Neutrophil (primary cell): ENCODE data around the gene ZNF518A.

Source experiments
- H3K27ac ChIP-seq: fragments of 200-600 bp; sonication (generic); 2 replicates; pipeline ENCODE4 v1.5.1; 2016; ENCODE audit warnings: mild to moderate bottlenecking, moderate library complexity
- H3K27me3 ChIP-seq: fragments of 200-600 bp; sonication (generic); 2 replicates; pipeline ENCODE4 v1.6.0; 2016; ENCODE audit warnings: mild to moderate bottlenecking
- H3K36me3 ChIP-seq: fragments of 200-600 bp; sonication (generic); 2 replicates; pipeline ENCODE4 v1.5.1; 2017
- H3K4me1 ChIP-seq, 2 experiments: fragments of 200-600 bp in 1 of 2; sonication (generic) in 1 of 2; 1 replicate in 1 of 2; 2 replicates in 1 of 2; pipeline versions ENCODE4 v1.5.1 to v1.6.1; 2013 to 2016; ENCODE audit warnings: low read depth in 1 of 2, low read length in 1 of 2, mild to moderate bottlenecking in 1 of 2, moderate library complexity in 1 of 2; ENCODE audit not compliant: control insufficient read depth in 1 of 2, insufficient read depth in 1 of 2
- H3K4me3 ChIP-seq, 2 experiments: fragments of 200-600 bp in 1 of 2; sonication (generic) in 1 of 2; 1 replicate in 1 of 2; 2 replicates in 1 of 2; pipeline ENCODE4 v1.5.1; 2013 to 2016; ENCODE audit warnings: low read depth in 1 of 2, low read length in 1 of 2, mild to moderate bottlenecking in 1 of 2, moderate library complexity in 1 of 2
- H3K9me3 ChIP-seq: fragments of 200-600 bp; sonication (generic); 2 replicates; pipeline ENCODE4 v1.5.1; 2016
- CTCF ChIP-seq: fragments of 200-600 bp; sonication (generic); IDR thresholded peaks from 2 replicates; pipeline ENCODE4 v1.5.1; 2016; ENCODE audit warnings: antibody characterized with exemption

ZNF518A gene

GRCh38 chr10:96136810-96137209 is 6.7 kb downstream of the ZNF518A start:
- no peak for TF ChIP-seq CTCF
- peaks cover 79% of the 10 kb centered on the region for H3K36me3 ChIP-seq
- H3K27me3 ChIP-seq: no peaks in the 10 kb centered on the region
- H3K4me3 ChIP-seq: no peak overlapping the region
- no peak overlapping the region for H3K27ac ChIP-seq
- H3K9me3 ChIP-seq: no peaks in the 10 kb centered on the region
- peaks cover 0 to 3% of the 10 kb centered on the region in 2 experiments for H3K4me1 ChIP-seq

GRCh38 chr10:96137567-96137966 is 7.5 kb downstream of the ZNF518A start:
- Histone ChIP-seq H3K27me3 (no peaks in the 10 kb centered on the region), H3K36me3 (peaks cover 81% of the 10 kb centered on the region), H3K4me1 (no peaks in the 10 kb centered on the region), H3K4me3 (no peak overlapping the region), H3K9me3 (no peaks in the 10 kb centered on the region), H3K27ac (no peak overlapping the region)
- no peak for TF ChIP-seq CTCF

GRCh38 chr10:96138102-96138501 is 8.0 kb downstream of the ZNF518A start:
- no peaks in the 10 kb centered on the region for H3K4me1 ChIP-seq
- H3K36me3 ChIP-seq: peaks cover 82% of the 10 kb centered on the region
- H3K9me3 ChIP-seq: no peaks in the 10 kb centered on the region
- no peaks in the 10 kb centered on the region for H3K27me3 ChIP-seq
- H3K4me3 ChIP-seq: no peak overlapping the region
- no peak overlapping the region for H3K27ac ChIP-seq
- TF ChIP-seq CTCF: no peak

- Histone ChIP-seq H3K27ac (no peak overlapping the region), H3K27me3 (no peaks in the 10 kb centered on the region), H3K4me1 (no peaks in the 10 kb centered on the region), H3K4me3 (no peak overlapping the region), H3K9me3 (no peaks in the 10 kb centered on the region), H3K36me3 (peaks cover 75% of the 10 kb centered on the region)
- TF ChIP-seq CTCF: no peak
These were observed 22.3 kb downstream of the ZNF518A start for GRCh38 chr10:96152437-96152836.

DNA sequence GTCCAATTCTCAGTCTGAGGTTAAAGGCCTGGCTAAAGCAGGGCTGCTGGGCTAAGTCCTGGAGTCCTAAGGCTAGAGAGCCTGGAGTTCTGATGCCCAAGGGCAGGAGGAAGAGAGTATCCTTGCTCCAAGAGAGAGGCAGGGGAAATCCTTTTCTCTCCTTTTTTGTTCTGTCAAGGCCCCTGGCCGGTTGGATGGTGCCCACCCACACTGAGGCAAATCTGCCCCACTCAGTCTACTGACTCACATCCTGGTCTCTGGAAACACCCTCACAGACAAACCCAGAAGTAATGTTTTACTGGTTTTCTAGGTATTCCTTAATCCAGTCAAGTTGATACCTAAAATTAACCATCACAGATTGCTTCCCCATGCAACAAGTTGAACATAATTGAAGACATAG is 23.0 kb downstream of the ZNF518A start:
- peaks cover 75% of the 10 kb centered on the region for H3K36me3 ChIP-seq
- no peak for TF ChIP-seq CTCF

GRCh38 chr10:96165726-96166125 is 35.6 kb downstream of the ZNF518A start:
- Histone ChIP-seq H3K4me1 (no peaks in the 10 kb centered on the region), H3K36me3 (peaks cover 6% of the 10 kb centered on the region), H3K9me3 (peaks cover 8% of the 10 kb centered on the region), H3K27ac (no peak overlapping the region), H3K4me3 (no peak overlapping the region), H3K27me3 (no peaks in the 10 kb centered on the region)
- TF ChIP-seq CTCF: no peak

More for the DNA sequence above, 23.0 kb downstream of the ZNF518A start:
- Histone ChIP-seq H3K9me3 (no peaks in the 10 kb centered on the region), H3K4me3 (no peak overlapping the region), H3K27ac (no peak overlapping the region), H3K27me3 (no peaks in the 10 kb centered on the region), H3K4me1 (no peaks in the 10 kb centered on the region)
